ENCODE data around the gene XXYLT1.

Gene XXYLT1

GRCh38 chr3:195270079-195270816 lies 711 bp downstream of the XXYLT1 start:
- no peaks in the 10 kb centered on the region for H3K9me2 ChIP-seq (replicated peaks; ENCODE audit: control insufficient read depth, low read length)
- H3F3A ChIP-seq (ENCODE audit: control insufficient read depth, insufficient read depth) = peaks cover 10% of the 10 kb centered on the region; the same call in 1 of the 2 replicates
- H3K27me3 ChIP-seq (ENCODE audit: control insufficient read depth, low read length) = no peaks in the 10 kb centered on the region
- no peak for TF ChIP-seq CTCF (IDR thresholded peaks at IDR 0.05; ENCODE audit: low read depth, low read length, poor library complexity, severe bottlenecking)
- TF ChIP-seq EZH2phosphoT487 (IDR thresholded peaks at IDR 0.05; ENCODE audit: borderline replicate concordance, low read length) = no peak
- peak overlapping the region; percentile 60; the same call in 1 of the 2 replicates for H3K27ac ChIP-seq (ENCODE audit: low read depth, low read length)
- peaks cover 13% of the 10 kb centered on the region for H4K20me1 ChIP-seq (ENCODE audit: control insufficient read depth, insufficient read depth, low read depth, low read length)
- H3K36me3 ChIP-seq (ENCODE audit: control insufficient read depth, low read length) = peaks cover 21% of the 10 kb centered on the region; the same call in 1 of the 2 replicates
- peak overlapping the region; percentile 85 for H3K4me2 ChIP-seq (ENCODE audit: low read length)
- H3K4me1 ChIP-seq (ENCODE audit: control insufficient read depth, low read length) = peaks cover 22% of the 10 kb centered on the region
- H3K9me3 ChIP-seq (ENCODE audit: control insufficient read depth, insufficient read depth, low read length) = no peaks in the 10 kb centered on the region
- H3K79me2 ChIP-seq (ENCODE audit: control insufficient read depth, low read length) = peaks cover 41% of the 10 kb centered on the region
- H3K4me3 ChIP-seq (ENCODE audit: low read length) = peak overlapping the region; percentile 80

GRCh38 chr3:195269375-195270078 lies 1.4 kb downstream of the XXYLT1 start:
- peak overlapping the region; percentile 85 for H3K4me2 ChIP-seq (ENCODE audit: low read length)
- H3K27ac ChIP-seq (ENCODE audit: low read depth, low read length) = no peak overlapping the region
- H3K9me3 ChIP-seq (ENCODE audit: control insufficient read depth, insufficient read depth, low read length) = no peaks in the 10 kb centered on the region
- TF ChIP-seq EZH2phosphoT487 (IDR thresholded peaks at IDR 0.05; ENCODE audit: borderline replicate concordance, low read length) (no peak), CTCF (IDR thresholded peaks at IDR 0.05; ENCODE audit: low read depth, low read length, poor library complexity, severe bottlenecking) (no peak)
- peaks cover 8% of the 10 kb centered on the region; the same call in 1 of the 2 replicates for H3F3A ChIP-seq (ENCODE audit: control insufficient read depth, insufficient read depth)
- peak overlapping the region; percentile 80 for H3K4me3 ChIP-seq (ENCODE audit: low read length)
- H4K20me1 ChIP-seq (ENCODE audit: control insufficient read depth, insufficient read depth, low read depth, low read length) = peaks cover 14% of the 10 kb centered on the region
- H3K9me2 ChIP-seq (replicated peaks; ENCODE audit: control insufficient read depth, low read length) = no peaks in the 10 kb centered on the region
- H3K79me2 ChIP-seq (ENCODE audit: control insufficient read depth, low read length) = peaks cover 43% of the 10 kb centered on the region
- peaks cover 22% of the 10 kb centered on the region for H3K4me1 ChIP-seq (ENCODE audit: control insufficient read depth, low read length)
- peaks cover 21% of the 10 kb centered on the region; the same call in 1 of the 2 replicates for H3K36me3 ChIP-seq (ENCODE audit: control insufficient read depth, low read length)
- H3K27me3 ChIP-seq (ENCODE audit: control insufficient read depth, low read length) = no peaks in the 10 kb centered on the region

GRCh38 chr3:195268576-195269309 lies 2.2 kb downstream of the XXYLT1 start:
- no peaks in the 10 kb centered on the region for H3K9me2 ChIP-seq (replicated peaks; ENCODE audit: control insufficient read depth, low read length)
- TF ChIP-seq EZH2phosphoT487 (IDR thresholded peaks at IDR 0.05; ENCODE audit: borderline replicate concordance, low read length) (no peak), CTCF (IDR thresholded peaks at IDR 0.05; ENCODE audit: low read depth, low read length, poor library complexity, severe bottlenecking) (no peak)
- H3K36me3 ChIP-seq (ENCODE audit: control insufficient read depth, low read length) = peaks cover 21% of the 10 kb centered on the region; the same call in 1 of the 2 replicates
- H4K20me1 ChIP-seq (ENCODE audit: control insufficient read depth, insufficient read depth, low read depth, low read length) = peaks cover 17% of the 10 kb centered on the region
- no peaks in the 10 kb centered on the region for H3K27me3 ChIP-seq (ENCODE audit: control insufficient read depth, low read length)
- H3K4me2 ChIP-seq (ENCODE audit: low read length) = peak overlapping the region; percentile 85
- no peak overlapping the region for H3K27ac ChIP-seq (ENCODE audit: low read depth, low read length)
- H3K9me3 ChIP-seq (ENCODE audit: control insufficient read depth, insufficient read depth, low read length) = no peaks in the 10 kb centered on the region
- H3K79me2 ChIP-seq (ENCODE audit: control insufficient read depth, low read length) = peaks cover 50% of the 10 kb centered on the region
- H3F3A ChIP-seq (ENCODE audit: control insufficient read depth, insufficient read depth) = peaks cover 2% of the 10 kb centered on the region; the same call in 1 of the 2 replicates
- H3K4me3 ChIP-seq (ENCODE audit: low read length) = peak overlapping the region; percentile 80; the same call in 1 of the 2 replicates
- H3K4me1 ChIP-seq (ENCODE audit: control insufficient read depth, low read length) = peaks cover 28% of the 10 kb centered on the region

All from DOHH2 (cell line).